ENCODE measurements around the gene ENOSF1. TPM values are rescaled to one million over a fixed set of nuclear protein-coding genes. Genes with fewer than 3 reads are reported as not detected.

Gene ENOSF1, protein sequence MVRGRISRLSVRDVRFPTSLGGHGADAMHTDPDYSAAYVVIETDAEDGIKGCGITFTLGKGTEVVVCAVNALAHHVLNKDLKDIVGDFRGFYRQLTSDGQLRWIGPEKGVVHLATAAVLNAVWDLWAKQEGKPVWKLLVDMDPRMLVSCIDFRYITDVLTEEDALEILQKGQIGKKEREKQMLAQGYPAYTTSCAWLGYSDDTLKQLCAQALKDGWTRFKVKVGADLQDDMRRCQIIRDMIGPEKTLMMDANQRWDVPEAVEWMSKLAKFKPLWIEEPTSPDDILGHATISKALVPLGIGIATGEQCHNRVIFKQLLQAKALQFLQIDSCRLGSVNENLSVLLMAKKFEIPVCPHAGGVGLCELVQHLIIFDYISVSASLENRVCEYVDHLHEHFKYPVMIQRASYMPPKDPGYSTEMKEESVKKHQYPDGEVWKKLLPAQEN
- total RNA-seq, result 18.5 and 27.3 TPM in 2 replicates

DNA sequence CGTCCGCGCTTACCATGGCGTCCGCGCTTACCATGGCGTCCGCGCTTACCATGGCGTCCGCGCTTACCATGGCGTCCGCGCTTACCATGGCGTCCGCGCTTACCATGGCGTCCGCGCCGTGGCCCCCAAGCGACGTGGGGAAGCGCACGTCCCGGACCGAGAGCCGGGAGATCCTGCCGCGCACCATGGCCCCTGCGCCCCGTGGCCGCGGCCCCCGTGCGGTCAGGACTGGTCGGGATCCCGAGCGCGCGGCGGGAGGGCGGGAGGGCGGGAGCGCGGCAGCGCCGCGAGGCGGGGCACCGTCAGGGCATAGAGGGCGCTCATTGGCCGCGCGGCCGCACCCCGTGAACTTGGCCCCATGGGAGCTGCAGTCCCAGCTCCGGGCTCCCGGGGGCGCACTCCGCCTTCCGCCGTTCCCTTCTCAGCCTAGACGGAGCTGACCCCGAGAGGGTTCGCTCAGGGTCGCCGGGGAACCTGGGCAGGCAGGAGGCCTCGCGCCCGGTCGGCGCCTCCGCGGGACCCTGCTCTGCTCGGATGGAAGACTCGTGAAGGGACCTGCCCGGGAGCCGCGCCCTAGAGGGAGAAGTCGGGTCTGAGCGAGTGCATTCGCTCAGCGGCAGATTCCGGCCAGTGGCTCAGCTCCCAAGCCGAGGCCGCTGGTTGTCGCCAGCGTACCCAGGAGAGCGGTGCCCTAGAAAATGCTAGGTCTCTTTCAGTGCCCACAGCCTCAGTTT is at the start of gene ENOSF1:
Gene ENOSF1 (minus strand): TSS at position 230 of the 734 bp plus-strand sequence. CDS start 43 bp downstream, at position 187.

DNA sequence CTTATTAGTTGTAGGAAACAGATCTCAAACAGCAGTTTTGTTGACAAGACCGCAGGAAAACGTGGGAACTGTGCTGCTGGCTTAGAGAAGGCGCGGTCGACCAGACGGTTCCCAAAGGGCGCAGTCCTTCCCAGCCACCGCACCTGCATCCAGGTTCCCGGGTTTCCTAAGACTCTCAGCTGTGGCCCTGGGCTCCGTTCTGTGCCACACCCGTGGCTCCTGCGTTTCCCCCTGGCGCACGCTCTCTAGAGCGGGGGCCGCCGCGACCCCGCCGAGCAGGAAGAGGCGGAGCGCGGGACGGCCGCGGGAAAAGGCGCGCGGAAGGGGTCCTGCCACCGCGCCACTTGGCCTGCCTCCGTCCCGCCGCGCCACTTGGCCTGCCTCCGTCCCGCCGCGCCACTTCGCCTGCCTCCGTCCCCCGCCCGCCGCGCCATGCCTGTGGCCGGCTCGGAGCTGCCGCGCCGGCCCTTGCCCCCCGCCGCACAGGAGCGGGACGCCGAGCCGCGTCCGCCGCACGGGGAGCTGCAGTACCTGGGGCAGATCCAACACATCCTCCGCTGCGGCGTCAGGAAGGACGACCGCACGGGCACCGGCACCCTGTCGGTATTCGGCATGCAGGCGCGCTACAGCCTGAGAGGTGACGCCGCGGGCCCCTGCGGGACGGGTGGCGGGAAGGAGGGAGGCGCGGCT is 55.0 kb downstream of the ENOSF1 start, which contains the start of gene TYMS:
Gene TYMS (plus strand): TSS at position 343 of the 690 bp plus-strand sequence. CDS start 90 bp downstream, at position 433.

Other genes starting within 250 kb of the ENOSF1 start
- gene COLEC12, start 211.9 kb downstream of the ENOSF1 start, total RNA-seq, result 0.28 and 0.30 TPM in 2 replicates
- not detected in 2 replicates for gene CETN1, start 132.2 kb downstream of the ENOSF1 start, total RNA-seq
- gene CLUL1, start 115.6 kb downstream of the ENOSF1 start, total RNA-seq, result not detected in 2 replicates
- 8.3 and 32.5 TPM in 2 replicates for gene TYMS, start 55.0 kb downstream of the ENOSF1 start, total RNA-seq
- 81.4 and 110 TPM in 2 replicates for gene YES1, start 99.6 kb upstream of the ENOSF1 start, total RNA-seq
- gene ADCYAP1, start 192.2 kb upstream of the ENOSF1 start, total RNA-seq, result not detected in 2 replicates

Measured in smooth muscle cell of the umbilical artery (primary cell).